CD14-positive monocyte (primary cell): Measurements from ENCODE around the gene TERC. TPM values are rescaled to one million over a fixed set of nuclear protein-coding genes. Genes with fewer than 3 reads are reported as not detected.
"Not testable (repeated sequence)": the region's sequence is repeated elsewhere in the genome, so short reads cannot be mapped to it uniquely, and the experiment has no call there.

Experiments
- DNase-seq, 3 donors: peaks; one replicate each; pipeline ENCODE4 v3.0.0-alpha.2; 2011 to 2022
- H2AFZ ChIP-seq: 2 replicates; pipeline ENCODE4 v1.6.0; 2012; ENCODE audit warnings: mild to moderate bottlenecking, low read depth, low read length, inconsistent platforms; ENCODE audit not compliant: insufficient read depth, poor library complexity, severe bottlenecking
- H3K27ac ChIP-seq, 2 donors: 1 replicate in 1 of 2; 2 replicates in 1 of 2; pipeline ENCODE4 v1.5.1; 2012 to 2013; ENCODE audit warnings: low read length in 2 of 2, control low read depth in 1 of 2, inconsistent platforms in 1 of 2, low read depth in 1 of 2, mild to moderate bottlenecking in 1 of 2
- H3K27me3 ChIP-seq, 2 donors: one replicate each; pipeline versions ENCODE4 v1.6.0 to v1.6.1; 2011 to 2013; ENCODE audit warnings: low read length in 2 of 2; ENCODE audit not compliant: control insufficient read depth in 2 of 2, insufficient read depth in 2 of 2
- H3K36me3 ChIP-seq, 2 donors: replicated peaks in 1 of 2; 1 replicate in 1 of 2; 2 replicates in 1 of 2; pipeline versions ENCODE4 v1.5.1 to v1.6.1; 2012 to 2013; ENCODE audit warnings: low read length in 2 of 2, control low read depth in 1 of 2, inconsistent platforms in 1 of 2, mild to moderate bottlenecking in 1 of 2; ENCODE audit not compliant: insufficient read depth in 2 of 2, control insufficient read depth in 1 of 2
- H3K4me1 ChIP-seq, 2 donors: 1 replicate in 1 of 2; 2 replicates in 1 of 2; pipeline versions ENCODE4 v1.5.1 to v1.6.1; 2012 to 2013; ENCODE audit warnings: low read length in 2 of 2, control low read depth in 1 of 2, inconsistent platforms in 1 of 2, mild to moderate bottlenecking in 1 of 2, moderate library complexity in 1 of 2; ENCODE audit not compliant: insufficient read depth in 2 of 2, control insufficient read depth in 1 of 2
- H3K4me2 ChIP-seq: replicated peaks from 2 replicates; pipeline ENCODE3; 2012; ENCODE audit warnings: low read length, moderate library complexity, mild to moderate bottlenecking; ENCODE audit not compliant: poor library complexity, severe bottlenecking; ENCODE audit errors: extremely low read depth
- H3K4me3 ChIP-seq, 3 experiments: fragments of 200-600 bp in 1 of 3; sonication (generic) in 1 of 3; replicated peaks in 1 of 3; 1 replicate in 2 of 3; 2 replicates in 1 of 3; pipeline ENCODE4 v1.5.1; 2011 to 2013; ENCODE audit warnings: low read length in 3 of 3, mild to moderate bottlenecking in 3 of 3, control low read depth in 2 of 3, low read depth in 2 of 3, inconsistent platforms in 1 of 3, moderate library complexity in 1 of 3
- H3K79me2 ChIP-seq: 2 replicates; pipeline ENCODE4 v1.6.0; 2012; ENCODE audit warnings: mild to moderate bottlenecking, control low read depth, inconsistent platforms, low read length, moderate library complexity; ENCODE audit not compliant: insufficient read depth
- H3K9ac ChIP-seq: 2 replicates; pipeline ENCODE4 v1.6.0; 2017; ENCODE audit warnings: low read length, mild to moderate bottlenecking; ENCODE audit not compliant: insufficient read depth, poor library complexity, severe bottlenecking
- H3K9me3 ChIP-seq, 2 donors: replicated peaks in 1 of 2; 1 replicate in 1 of 2; 2 replicates in 1 of 2; pipeline versions ENCODE4 v1.5.1 to v1.6.1; 2012 to 2013; ENCODE audit warnings: low read length in 2 of 2, control low read depth in 1 of 2; ENCODE audit not compliant: control insufficient read depth in 1 of 2, insufficient read depth in 1 of 2
- H4K20me1 ChIP-seq: 2 replicates; pipeline ENCODE4 v1.6.0; 2012; ENCODE audit warnings: mild to moderate bottlenecking, low read length, control low read depth, moderate library complexity; ENCODE audit not compliant: insufficient read depth
- H3K27ac Mint-ChIP-seq, 7 donors: one replicate each; pipeline ENCODE4 v1.8.0; 2020; ENCODE audit warnings: mild to moderate bottlenecking in 7 of 7, mixed read lengths in 7 of 7, moderate library complexity in 6 of 7, inconsistent platforms in 2 of 7
- H3K27me3 Mint-ChIP-seq, 3 donors: one replicate each; pipeline ENCODE4 v1.8.0; 2021 to 2022; ENCODE audit warnings: low read depth in 3 of 3, mild to moderate bottlenecking in 3 of 3, mixed read lengths in 3 of 3, moderate library complexity in 3 of 3, inconsistent platforms in 1 of 3
- H3K36me3 Mint-ChIP-seq, 2 donors: one replicate each; pipeline ENCODE4 v1.8.0; 2020; ENCODE audit warnings: mixed read lengths in 2 of 2, inconsistent platforms in 1 of 2, mild to moderate bottlenecking in 1 of 2
- H3K4me1 Mint-ChIP-seq: one replicate; pipeline ENCODE4 v1.8.0; 2020; ENCODE audit warnings: mild to moderate bottlenecking, mixed read lengths
- H3K4me3 Mint-ChIP-seq, 2 donors: one replicate each; pipeline ENCODE4 v1.8.0; 2020; ENCODE audit warnings: mild to moderate bottlenecking in 2 of 2, mixed read lengths in 2 of 2, moderate library complexity in 1 of 2
- H3K9me3 Mint-ChIP-seq, 7 donors: one replicate each; pipeline ENCODE4 v1.8.0; 2020 to 2022; ENCODE audit warnings: mixed read lengths in 7 of 7, mild to moderate bottlenecking in 6 of 7, moderate library complexity in 6 of 7, inconsistent platforms in 2 of 7
- CTCF ChIP-seq: fragments of 200-600 bp; IDR thresholded peaks from one replicate; pipeline ENCODE4 v1.8.0; 2022; ENCODE audit warnings: antibody characterized with exemption, mild to moderate bottlenecking
- WGBS: methylation state at CpG from one replicate; pipeline ENCODE4 v1.1.5; 2013; ENCODE audit warnings: missing lambda C conversion rate; ENCODE audit not compliant: insufficient coverage; 5-methylcytosine and 5-hydroxymethylcytosine counted together
- intact Hi-C, 2 donors: fragments of 100-400 bp; cut with micrococcal nuclease; formaldehyde crosslinking; loops; one replicate each; pipeline versions ENCODE4 v1.15.0 to v1.15.1; 2023
- polyA plus RNA-seq, 3 donors: library from polyadenylated mRNA; depleted of rRNA in 1 of 3; unstranded in 2 of 3; stranded (reverse) in 1 of 3; fragments of 300-500 nt in 2 of 3; fragments of >200 nt in 1 of 3; fragmentation: Illumina TruSeq in 2 of 3; gene quantifications; 1 replicate in 2 of 3; 2 replicates in 1 of 3; pipeline ENCODE4 v1.2.3, GENCODE V29; 2012 to 2021
- small RNA-seq: library from RNA; depleted of rRNA; stranded (forward); fragments of <200 nt; gene quantifications from one replicate; pipeline ENCODE3, GENCODE V24; 2012; ENCODE audit warnings: low read depth; ENCODE audit not compliant: insufficient read length

Gene TERC
- polyA plus RNA-seq, 3 donors, result 0.33 to 0.76 TPM; not detected in 1

- Histone ChIP-seq H2AFZ (no peak overlapping the region), H3K27me3 (no peaks in the 10 kb centered on the region), H3K9me3 (no peaks in the 10 kb centered on the region), H3K36me3 (no peaks in the 10 kb centered on the region), H3K4me1 (no peaks in the 10 kb centered on the region), H4K20me1 (no peaks in the 10 kb centered on the region), H3K4me3 (no peak overlapping the region), H3K4me2 (no peak overlapping the region), H3K79me2 (no peaks in the 10 kb centered on the region), H3K27ac (no peak overlapping the region), H3K9ac (no peak overlapping the region)
- intact Hi-C loops, result no loop called here
- no peak overlapping the region for H3K27ac Mint-ChIP-seq
- peaks cover 0 to 4% (median 2%) of the 10 kb centered on the region in 3 donors for H3K27me3 Mint-ChIP-seq
- H3K9me3 Mint-ChIP-seq, result peaks cover 0 to 4% (median 2%) of the 10 kb centered on the region in 7 donors
- DNase-seq, result no peak
- H3K4me3 Mint-ChIP-seq, result no peak overlapping the region
- no peaks in the 10 kb centered on the region for H3K4me1 Mint-ChIP-seq
- TF ChIP-seq CTCF, result no peak
- no peaks in the 10 kb centered on the region for H3K36me3 Mint-ChIP-seq
These were observed 42.1 kb downstream of the TERC start for GRCh38 chr3:169722724-169723123.

GRCh38 chr3:169718415-169718814 is 46.4 kb downstream of the TERC start:
- H3K27me3 Mint-ChIP-seq, H3K4me3 ChIP-seq, H3K27ac ChIP-seq, H3K36me3 ChIP-seq, intact Hi-C loops, H4K20me1 ChIP-seq, H3K9ac ChIP-seq, DNase-seq, H3K79me2 ChIP-seq, H3K27me3 ChIP-seq, H3K4me3 Mint-ChIP-seq, H3K9me3 ChIP-seq, H3K36me3 Mint-ChIP-seq, H2AFZ ChIP-seq, H3K4me2 ChIP-seq, H3K4me1 Mint-ChIP-seq, H3K9me3 Mint-ChIP-seq, H3K27ac Mint-ChIP-seq, H3K4me1 ChIP-seq: not testable (repeated sequence)
- no CpG with 5 or more reads among the region's 4 CpGs for WGBS

Small RNA genes within 50 kb of the gene (small RNA-seq; reads per million reads assigned to genes)
- gene RNU6-637P, result not detected

Other genes starting within 250 kb of the TERC start
- not detected for gene MECOM, start 101.3 kb downstream of the TERC start, polyA plus RNA-seq
- gene ACTRT3, start 4.5 kb upstream of the TERC start, polyA plus RNA-seq, result under 1 TPM in 2 of 3 donors, not detected in 1; 0.03 to 0.08 TPM
- gene MYNN, start 8.3 kb upstream of the TERC start, polyA plus RNA-seq, result 1 to 10 TPM; 6.3 to 9.0 (median 8.7) TPM
- gene LRRIQ4, start 47.8 kb upstream of the TERC start, polyA plus RNA-seq, result not detected
- gene LRRC34, start 47.8 kb upstream of the TERC start, polyA plus RNA-seq, result under 1 TPM; 0.25 to 0.61 (median 0.43) TPM
- gene LRRC31, start 104.9 kb upstream of the TERC start, polyA plus RNA-seq, result not detected
- not detected for gene SAMD7, start 146.5 kb upstream of the TERC start, polyA plus RNA-seq
- 100 to 1,000 TPM in 1 of 3 donors, 10 to 100 TPM in 2; 15.6 to 117 (median 95.2) TPM for gene SEC62, start 201.7 kb upstream of the TERC start, polyA plus RNA-seq